Activated T-helper 1 cell treated with anti-CD3 and anti-CD28 coated beads, Interleukin-2, amount 50 U/mL, for 16 hours (primary cell): Measurements from ENCODE around the gene MACF1.
"Not testable (repeated sequence)": the region's sequence is repeated elsewhere in the genome, so short reads cannot be mapped to it uniquely, and the experiment has no call there.

Source experiments
- DNase-seq, 2 donors: peaks; one replicate each; pipeline ENCODE4 v3.0.0-alpha.2; 2020; ENCODE audit warnings: low read depth in 1 of 2, low spot score in 1 of 2

MACF1 gene

DNA sequence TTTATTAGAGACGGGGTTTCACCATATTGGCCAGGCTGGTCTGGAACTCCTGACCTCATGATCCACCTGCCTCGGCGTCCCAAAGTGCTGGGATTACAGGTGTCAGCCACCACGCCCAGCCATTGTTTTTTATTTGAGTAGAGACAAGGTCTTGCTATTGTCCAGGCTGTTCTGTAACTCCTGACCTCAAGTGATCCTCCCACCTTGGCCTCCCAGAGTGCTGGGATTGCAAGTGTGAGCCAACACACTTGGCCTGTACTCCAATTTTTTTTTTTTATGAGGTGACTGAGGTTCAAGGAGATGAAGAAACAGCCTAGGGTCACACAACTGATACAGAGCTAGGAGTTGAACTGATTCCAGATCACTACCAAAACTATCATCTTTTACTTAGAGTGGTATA lies 245.5 kb downstream of the MACF1 start:
- DNase-seq, result not testable (repeated sequence)

DNA sequence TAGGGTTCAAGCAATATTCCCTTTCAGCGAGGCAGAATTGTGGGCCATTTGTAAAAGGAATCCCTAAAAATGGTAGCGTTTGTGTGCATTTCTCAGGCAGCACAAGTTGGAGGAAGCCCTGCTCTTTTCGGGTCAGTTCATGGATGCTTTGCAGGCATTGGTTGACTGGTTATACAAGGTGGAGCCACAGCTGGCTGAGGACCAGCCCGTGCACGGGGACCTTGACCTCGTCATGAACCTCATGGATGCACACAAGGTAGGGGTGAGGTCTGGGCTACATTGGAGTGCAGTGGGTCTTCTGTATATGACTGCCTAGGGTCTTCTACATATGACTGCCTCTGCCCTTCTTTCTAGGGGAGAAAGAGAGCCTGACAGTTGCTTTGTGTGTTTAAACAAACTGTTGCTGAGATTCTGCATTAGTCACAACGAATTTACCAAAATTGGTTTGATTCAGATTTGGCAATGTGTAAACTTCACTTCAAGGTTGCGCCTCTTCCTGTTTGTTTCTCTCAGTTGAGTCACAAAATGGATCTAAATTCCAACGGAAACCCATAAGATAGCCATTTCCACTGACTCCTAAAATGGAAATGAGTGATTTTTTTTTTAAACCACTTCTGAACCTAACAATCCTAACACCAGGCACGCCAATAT lies 246.6 kb downstream of the MACF1 start:
- no peak for DNase-seq

DNA sequence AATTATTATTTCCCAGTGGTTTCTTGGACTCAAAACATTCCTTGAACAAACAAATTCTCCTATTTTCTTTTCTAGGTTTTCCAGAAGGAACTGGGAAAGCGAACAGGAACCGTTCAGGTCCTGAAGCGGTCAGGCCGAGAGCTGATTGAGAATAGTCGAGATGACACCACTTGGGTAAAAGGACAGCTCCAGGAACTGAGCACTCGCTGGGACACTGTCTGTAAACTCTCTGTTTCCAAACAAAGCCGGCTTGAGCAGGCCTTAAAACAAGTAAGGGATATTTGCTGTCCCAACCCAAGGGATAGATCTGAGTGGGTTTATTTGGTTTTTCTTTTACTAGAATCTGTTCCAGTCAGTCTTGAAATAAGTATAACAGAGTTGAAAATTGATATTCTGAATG lies 247.6 kb downstream of the MACF1 start:
- DNase-seq, result no peak

DNA sequence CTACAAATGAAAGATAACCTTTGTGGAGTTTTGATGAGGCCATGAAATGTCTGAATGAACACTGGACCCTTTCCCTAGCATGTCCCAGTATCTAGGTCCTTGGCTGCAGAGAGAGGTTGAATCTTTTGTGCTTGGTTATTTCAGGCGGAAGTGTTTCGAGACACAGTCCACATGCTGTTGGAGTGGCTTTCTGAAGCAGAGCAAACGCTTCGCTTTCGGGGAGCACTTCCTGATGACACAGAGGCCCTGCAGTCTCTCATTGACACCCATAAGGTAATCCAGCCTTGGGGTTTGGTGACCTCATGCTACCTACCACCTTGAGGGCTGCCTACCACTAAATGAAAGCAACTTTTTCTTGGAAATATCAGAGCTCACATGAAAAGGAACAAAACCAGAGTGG lies 248.0 kb downstream of the MACF1 start:
- DNase-seq, result no peak

DNA sequence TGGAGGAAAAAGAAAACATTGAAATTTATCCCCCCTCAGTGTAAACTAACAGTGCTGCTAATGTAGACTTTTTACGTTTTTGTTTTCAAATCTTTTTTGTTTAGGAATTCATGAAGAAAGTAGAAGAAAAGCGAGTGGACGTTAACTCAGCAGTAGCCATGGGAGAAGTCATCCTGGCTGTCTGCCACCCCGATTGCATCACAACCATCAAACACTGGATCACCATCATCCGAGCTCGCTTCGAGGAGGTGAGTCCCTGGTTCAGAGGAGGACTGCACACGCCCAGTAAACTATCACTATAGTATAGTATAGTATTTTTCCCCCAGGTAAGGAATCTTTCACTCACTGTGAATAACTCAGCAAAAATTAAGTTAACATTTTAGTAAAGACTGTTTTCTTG lies 249.1 kb downstream of the MACF1 start:
- DNase-seq, result no peak

DNA sequence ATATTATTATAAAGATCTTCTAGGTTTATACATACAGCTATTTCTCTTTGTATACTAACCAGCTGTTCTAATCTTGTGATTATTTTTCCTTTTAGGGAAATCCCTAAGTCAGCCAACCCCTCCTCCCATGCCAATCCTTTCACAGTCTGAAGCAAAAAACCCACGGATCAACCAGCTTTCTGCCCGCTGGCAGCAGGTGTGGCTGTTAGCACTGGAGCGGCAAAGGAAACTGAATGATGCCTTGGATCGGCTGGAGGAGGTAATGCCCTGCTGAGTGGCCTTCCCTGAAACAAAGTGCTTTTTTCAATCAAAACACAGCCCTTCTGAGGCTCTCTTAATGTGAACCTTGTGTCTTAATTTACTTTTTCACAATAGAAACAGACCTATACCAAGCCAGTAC lies 254.5 kb downstream of the MACF1 start:
- no peak for DNase-seq

DNA sequence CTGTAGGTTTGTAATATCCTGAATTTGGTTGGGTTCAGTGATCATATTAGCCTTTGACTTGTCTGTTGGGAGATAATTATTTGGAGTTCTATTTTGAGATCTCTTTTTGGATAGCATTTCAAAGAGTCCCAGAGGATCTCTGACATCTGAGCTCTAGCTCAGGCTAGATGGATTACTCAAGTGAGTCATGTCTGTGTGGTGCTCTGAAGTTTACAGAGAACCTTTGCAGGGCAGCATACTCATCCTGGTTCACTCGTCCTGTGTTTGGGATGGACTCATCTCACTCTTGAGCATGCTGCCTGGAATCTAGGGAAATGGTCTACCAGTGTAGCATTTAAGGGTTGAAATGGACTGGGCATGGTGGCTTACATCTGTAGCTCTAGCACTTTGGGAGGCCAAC lies 257.6 kb downstream of the MACF1 start:
- no peak for DNase-seq

DNA sequence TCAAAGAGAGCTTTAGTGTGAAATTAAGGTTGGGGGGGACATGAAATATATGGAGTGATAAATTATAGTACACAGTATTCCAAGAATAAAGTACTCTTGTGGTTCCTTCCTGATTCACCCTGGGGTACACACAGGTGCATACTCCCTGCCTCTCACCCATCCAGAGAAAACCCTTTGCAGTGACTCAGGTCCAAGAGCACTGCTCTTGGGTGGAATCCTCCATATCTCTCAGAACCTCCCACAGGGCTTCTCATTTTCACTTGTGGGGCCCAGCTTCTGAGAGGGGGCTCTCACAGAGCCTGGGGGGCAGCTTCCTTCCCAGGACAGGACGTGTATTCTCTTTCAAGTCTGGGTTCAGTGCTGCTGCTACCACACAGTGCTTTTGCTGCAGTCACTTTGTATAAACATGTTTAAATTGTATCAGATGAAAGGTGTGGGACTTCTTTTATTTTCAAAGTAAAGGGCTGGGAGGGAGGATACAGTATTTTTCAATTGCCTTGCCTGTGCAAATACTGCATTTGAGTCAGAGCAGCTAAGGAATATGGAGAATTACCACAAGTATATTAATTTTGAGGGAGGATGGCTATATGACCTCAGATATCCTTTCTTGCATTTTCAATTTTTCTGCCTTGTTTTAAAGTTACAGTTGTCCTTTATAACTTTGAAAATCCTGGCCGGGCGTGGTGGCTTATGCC lies 262.1 kb downstream of the MACF1 start:
- no peak for DNase-seq

DNA sequence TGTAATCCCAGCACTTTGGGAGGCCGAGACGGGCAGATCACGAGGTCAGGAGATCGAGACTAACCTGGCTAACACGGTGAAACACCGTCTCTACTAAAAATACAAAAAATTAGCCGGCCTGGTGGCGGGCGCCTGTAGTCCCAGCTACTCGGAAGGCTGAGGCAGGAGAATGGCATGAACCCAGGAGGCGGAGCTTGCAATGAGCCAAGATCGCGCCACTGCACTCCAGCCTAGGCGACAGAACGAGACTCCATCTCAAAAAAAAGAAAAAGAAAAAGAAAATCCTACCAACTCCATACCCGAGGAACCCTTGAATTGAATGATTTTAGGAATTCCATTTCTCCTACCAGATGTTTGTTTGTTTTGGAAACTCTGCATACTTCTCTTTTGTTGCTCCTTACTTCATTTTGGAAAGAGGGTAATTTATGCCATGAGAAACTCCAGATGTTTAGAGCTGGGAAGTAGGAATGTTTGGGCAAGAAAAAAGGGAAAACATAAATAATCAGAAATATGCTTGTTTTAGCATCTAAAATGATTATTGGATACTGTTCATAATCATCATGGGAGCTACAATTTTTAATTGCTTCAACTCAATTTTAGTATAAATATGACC lies 262.7 kb downstream of the MACF1 start:
- DNase-seq, result not testable (repeated sequence)

DNA sequence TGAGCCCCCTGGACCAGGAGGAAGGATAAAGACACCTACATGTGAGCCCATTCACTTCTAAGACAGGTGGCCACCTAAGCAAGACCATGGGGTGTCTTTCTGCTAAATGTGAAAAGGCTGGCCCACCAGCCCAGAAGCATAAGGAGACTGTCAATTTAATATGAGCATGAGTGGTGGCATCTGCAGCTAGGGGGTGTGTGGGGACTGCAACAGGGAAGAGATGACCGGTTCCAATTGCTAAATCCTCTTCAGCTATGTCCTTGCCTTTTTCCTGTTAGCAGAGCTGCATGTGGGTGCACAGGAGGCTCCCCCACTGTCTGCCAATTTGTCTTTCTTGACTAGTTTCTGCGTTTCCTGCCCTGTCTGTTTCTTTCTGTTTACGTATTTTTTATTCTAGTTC lies 264.7 kb downstream of the MACF1 start:
- DNase-seq, result no peak

DNA sequence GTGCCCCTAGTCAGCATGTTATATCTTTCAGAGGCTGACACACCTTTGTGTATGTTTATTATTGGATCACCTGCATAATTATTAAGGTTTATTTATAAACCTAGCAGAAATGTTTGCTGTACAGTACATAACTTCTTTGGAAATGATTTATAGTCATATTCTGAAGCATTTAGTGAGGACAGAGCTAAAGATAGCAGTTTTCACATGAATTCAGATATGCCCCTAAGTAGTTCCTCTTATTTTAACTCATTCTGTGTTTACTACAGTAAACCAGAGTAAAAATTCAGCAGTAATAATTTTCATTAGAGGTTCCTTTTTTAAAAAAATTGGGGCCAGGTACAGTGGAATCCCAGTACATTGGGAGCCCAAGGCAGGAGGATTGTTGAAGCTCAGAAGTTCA lies 265.5 kb downstream of the MACF1 start:
- no peak for DNase-seq

DNA sequence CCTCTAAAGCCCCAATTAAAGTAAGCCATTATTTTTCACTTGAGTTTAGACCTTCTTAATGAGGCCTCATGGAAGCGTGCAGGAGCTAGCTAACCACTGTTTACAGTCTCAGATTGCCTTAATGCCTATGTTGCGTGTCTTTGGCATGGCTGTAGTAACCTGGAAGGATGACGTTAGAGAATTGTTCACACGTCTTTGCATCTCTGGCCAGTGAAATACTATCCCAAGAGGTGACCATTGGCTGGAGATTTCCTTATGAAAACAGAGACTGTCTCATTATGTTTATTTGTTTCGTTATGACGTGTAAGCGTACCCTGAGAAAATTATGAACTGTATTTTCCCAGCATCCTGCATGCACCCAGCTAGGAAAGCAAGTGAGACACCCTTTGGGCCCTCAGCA lies 268.3 kb downstream of the MACF1 start:
- no peak for DNase-seq

DNA sequence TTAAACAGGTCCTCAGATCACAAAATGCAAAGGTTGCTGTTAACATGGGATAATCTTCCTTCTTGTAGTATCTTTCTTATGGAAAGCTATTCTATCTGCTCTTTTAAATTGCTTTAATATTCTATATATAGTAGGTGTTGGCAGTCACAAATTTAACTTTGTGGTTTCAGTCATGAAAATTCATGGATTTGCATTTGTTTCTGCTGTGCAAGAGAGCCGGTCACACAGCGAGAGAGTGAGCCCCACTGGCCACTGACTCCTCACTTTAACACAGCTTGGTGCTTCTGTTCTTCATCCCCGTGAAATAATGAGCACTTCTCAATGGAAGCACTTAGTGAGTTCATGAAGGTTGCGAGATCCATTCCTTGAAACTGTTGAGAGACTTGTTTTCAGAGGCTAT lies 268.8 kb downstream of the MACF1 start:
- no peak for DNase-seq

DNA sequence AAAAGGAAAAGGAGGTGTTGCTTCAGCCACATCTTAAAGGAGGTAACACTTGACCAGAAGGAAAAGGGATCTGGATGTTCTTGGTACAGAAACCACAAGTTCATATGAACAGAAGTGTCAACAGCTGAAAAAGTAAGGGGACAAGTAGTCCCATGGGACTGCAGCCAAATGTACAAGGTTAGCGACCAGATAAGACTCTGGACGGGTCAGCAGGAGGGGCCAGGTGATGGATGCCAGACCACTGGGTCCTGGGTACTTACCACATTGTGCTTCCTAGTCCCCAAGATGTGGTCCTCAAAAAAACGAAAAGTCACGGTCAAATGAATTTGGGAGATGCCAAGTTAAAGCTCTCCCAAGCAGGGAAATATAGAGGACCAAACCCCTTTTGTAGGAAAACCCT lies 270.3 kb downstream of the MACF1 start:
- no peak for DNase-seq

DNA sequence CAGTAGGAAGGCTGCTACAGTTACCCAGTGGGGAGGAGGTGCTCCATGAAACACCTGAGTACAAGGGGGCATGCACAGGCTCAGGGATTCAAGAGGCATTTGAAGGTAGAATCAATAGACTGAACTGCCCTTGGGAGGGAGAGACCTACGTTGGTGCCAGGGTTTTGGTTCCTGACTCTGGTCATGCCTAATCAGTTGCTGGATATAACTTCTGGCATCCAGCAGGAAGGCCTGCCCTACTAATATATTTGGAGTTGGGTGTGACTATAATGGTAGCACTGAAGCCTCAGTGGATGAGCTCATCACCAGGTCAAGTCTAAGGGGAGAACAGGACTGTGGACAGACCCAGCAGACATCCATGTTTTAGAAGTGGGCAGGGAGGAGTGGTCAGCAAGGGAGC lies 271.1 kb downstream of the MACF1 start:
- DNase-seq, result not testable (repeated sequence)

DNA sequence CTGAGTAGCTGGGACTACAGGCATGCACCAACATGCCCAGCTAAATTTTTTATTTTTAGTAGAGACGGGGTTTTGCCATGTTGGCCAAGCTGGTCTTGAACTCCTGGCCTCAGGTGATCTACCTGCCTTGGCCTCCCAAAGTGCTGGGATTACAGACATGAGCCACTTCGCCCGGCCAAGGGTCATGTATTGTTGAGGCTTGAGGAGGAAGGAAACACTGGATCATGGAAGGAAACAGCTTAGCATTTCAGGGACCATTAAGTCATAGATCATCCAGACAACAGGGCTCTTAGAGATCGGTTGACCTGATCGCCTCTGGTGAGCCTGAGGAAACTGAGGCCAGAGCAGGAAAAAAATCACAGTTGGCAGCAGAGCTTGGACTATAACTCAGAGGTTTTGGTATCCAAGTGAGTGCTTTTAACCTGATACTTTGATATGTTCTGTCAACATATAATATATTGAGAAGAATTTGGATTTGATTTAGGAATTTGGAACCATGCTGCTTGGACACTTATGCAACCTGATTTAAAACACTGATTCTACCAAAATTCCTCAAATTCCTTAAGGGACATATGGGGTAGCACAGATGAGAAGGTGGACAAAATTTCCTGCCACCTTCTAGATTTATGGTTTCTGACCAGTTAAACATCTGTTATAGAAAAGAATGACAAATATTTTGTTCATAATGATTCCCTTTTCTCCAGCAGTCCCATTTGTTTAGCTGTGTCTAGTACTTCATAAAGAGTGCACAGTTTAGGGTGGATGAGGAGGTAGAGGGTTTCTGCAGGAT lies 273.8 kb downstream of the MACF1 start:
- DNase-seq, result no peak

DNA sequence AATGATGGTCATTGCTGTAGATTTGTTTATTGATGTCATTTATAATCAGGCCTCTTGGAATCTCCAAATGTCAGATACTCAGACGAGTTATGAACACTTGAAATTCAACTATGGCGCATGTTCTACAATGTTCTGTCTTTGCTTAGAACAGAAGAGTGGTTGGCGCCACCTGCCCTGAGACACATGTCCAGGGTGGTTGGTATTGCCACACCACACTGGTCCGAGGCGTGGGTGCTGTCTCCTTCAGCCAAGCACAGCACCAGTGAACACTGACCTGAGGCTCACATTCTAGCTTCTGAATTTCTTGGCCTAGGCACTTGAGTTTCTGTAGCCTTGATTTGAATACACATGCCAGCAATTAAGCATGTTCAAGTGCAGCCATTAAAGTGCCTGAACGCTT lies 276.8 kb downstream of the MACF1 start:
- no peak for DNase-seq

DNA sequence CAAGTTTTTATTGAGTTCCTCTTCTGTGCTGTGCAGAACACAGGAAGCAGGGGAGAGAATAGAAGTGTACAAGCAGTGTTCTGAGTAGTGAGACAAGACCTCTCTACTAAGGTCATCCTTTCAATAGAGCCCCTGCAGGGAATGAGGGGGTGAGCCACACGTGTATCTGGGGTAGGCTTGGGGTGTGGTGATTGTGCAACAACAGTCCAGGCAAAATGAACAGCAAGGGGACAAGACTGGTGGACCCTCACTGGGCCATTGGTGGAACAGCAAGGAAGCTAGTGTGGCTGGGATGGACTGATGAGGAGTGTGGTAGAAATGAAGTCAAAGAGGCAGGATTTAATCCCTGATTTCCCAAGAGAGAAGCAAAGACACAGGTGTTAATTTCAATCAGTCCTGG lies 278.8 kb downstream of the MACF1 start:
- no peak for DNase-seq

DNA sequence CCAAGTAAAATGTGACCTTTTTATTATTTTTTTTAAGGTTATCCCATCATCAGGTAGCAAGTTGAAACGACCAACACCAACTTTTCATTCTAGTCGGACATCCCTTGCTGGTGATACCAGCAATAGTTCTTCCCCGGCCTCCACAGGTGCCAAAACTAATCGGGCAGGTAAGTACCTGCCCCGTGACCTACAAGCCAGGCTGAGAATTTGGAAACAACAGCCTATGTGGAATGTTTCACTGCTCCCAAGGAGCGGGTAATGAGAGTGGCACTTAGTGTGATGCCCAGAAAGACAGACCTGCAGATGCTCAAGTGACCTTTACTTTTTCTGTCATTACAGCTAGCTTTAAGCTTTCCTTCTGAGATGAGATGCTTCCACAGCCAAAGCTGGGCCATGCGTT lies 280.1 kb downstream of the MACF1 start:
- DNase-seq, result no peak

DNA sequence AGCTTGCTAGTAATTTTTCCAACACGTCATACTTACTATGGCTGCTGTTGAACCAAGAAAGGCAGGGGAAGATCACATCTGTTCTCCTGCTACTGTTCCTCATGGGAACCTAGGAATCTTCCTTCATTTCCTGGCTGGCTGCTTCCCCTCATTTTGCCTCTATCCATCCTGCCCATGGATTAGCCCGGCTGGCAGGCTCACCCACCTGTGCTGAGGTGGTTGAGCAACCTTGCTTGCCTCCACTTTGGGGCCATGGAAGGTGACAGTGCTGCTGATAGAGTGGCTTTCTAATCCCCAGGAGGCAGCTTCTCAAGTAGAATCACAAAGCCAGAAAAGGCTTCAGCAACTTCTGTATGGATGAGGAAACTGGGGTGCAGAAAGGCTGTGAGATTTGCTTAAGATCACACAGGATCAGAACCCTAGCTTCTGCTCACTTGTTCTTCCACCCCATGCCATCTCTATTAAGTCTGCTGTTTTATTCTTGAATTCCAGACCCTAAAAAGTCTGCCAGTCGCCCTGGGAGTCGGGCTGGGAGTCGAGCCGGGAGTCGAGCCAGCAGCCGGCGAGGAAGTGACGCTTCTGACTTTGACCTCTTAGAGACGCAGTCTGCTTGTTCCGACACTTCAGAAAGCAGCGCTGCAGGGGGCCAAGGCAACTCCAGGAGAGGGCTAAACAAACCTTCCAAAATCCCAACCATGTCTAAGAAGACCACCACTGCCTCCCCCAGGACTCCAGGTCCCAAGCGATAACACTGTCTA lies 280.7 kb downstream of the MACF1 start:
- DNase-seq, result no peak

DNA sequence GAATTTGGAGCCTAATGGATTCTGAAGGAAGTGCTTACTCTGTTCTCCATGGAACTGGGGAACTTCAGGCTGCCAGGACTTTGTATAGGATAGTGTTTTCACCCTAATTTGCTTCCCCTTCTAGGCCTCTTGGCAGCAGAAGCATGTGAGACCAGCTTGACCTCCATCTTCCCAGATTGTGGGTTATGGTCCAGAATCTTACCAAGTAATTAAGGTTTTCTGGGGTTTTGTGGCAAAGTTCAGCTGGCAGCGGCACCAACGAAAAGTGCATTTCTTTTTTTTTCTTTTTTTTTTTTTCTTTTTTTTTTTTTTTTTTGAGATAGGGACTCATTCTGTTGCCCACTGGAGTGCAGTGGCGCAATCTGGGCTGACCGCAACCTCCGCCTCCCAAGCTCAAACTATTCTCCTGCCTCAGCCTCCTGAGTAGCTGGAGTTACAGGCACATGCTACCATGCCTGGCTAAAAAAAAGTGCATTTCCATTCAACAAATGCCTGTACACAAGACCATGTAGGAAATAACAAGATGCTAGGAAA lies 283.6 kb downstream of the MACF1 start:
- no peak for DNase-seq
